ENCODE results near the gene TSHZ2. TPM values are rescaled to one million over a fixed set of nuclear protein-coding genes. Genes with fewer than 3 reads are reported as not detected.
A peak's percentile ranks its signal among the peaks of the same experiment; 100 is the strongest.

Gene TSHZ2
- total and polyA plus RNA-seq, 2 experiments from 2014 or later, result 1.1 to 5.2 TPM

GRCh38 chr20:53072923-53073579, 100.9 kb downstream of the TSHZ2 start:
- Histone ChIP-seq H2AFZ (no peak overlapping the region), H3K27ac (no peak overlapping the region), H3K9me3 (ENCODE audit: low read depth) (no peaks in the 10 kb centered on the region), H3K9me2 (replicated peaks; ENCODE audit: insufficient read depth) (no peaks in the 10 kb centered on the region), H3K36me3 (replicated peaks; ENCODE audit: insufficient read depth, low read depth) (no peaks in the 10 kb centered on the region), H3K27me3 (no peaks in the 10 kb centered on the region), H3K4me1 (ENCODE audit: insufficient read depth) (peaks cover 3% of the 10 kb centered on the region), H4K20me1 (ENCODE audit: insufficient read depth, poor library complexity, severe bottlenecking) (no peaks in the 10 kb centered on the region), H3K4me2 (no peak overlapping the region), H3K4me3 (no peak overlapping the region), H3K79me2 (no peaks in the 10 kb centered on the region)
- no peak for DNase-seq (ENCODE audit: low spot score)
- TF ChIP-seq CTCF (IDR thresholded peaks at IDR 0.05; ENCODE audit: poor library complexity) (no peak), EZH2phosphoT487 (IDR thresholded peaks at IDR 0.05; ENCODE audit: low read depth, severe bottlenecking, unreplicated experiment) (no peak), EZH2 (IDR thresholded peaks at IDR 0.05; ENCODE audit: borderline replicate concordance) (no peak)
- 100% methylated on average over 1 of the region's 1 CpG for WGBS (ENCODE audit: low lambda C conversion rate, missing lambda C conversion rate)

DNA sequence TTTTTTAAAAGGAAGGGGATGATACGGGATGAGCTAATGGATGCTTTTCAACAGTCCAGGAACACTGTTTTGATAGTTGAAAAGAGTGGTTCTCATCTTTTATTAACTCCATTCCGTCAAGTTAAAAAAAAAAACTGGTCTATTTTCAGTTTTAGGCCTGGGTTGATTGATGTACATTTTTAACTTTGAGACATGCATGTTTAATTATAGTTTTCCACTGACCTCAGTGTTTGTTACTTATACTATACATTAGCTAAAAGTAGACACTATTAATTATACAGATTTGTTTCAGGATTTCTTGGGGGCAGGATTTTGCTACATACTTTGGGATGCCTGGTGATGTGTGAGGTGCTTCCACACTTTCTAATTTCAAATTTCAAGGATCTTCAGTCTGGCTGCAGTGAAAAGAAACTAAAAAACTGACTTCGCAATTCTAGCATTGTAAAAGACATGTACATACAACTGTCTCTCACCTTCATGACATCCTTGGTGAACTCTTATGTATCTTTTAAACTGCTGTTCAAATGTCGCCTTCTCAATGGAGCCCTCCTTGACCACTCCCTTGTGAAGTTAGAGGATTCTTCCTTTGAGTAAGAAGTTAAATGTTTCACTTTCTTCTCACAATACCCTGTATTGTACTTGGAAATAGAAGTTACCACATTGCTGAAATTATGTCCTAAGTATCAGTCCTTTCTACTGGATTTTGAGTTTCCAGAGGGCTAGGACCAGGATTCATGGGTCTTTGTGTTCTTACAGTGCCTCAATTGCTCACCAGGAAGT, 101.7 kb downstream of the TSHZ2 start:
- no peak for DNase-seq (ENCODE audit: low spot score)
- no peaks in the 10 kb centered on the region for H3K9me3 ChIP-seq (ENCODE audit: low read depth)
- no peaks in the 10 kb centered on the region for H3K36me3 ChIP-seq (replicated peaks; ENCODE audit: insufficient read depth, low read depth)
- no peaks in the 10 kb centered on the region for H4K20me1 ChIP-seq (ENCODE audit: insufficient read depth, poor library complexity, severe bottlenecking)
- no peak for TF ChIP-seq EZH2 (IDR thresholded peaks at IDR 0.05; ENCODE audit: borderline replicate concordance)
- no peak for TF ChIP-seq EZH2phosphoT487 (IDR thresholded peaks at IDR 0.05; ENCODE audit: low read depth, severe bottlenecking, unreplicated experiment)
- H3K27ac ChIP-seq, result no peak overlapping the region
- H3K4me1 ChIP-seq (ENCODE audit: insufficient read depth), result peaks cover 3% of the 10 kb centered on the region
- no peak overlapping the region for H3K4me3 ChIP-seq
- H3K4me2 ChIP-seq, result no peak overlapping the region
- no peaks in the 10 kb centered on the region for H3K9me2 ChIP-seq (replicated peaks; ENCODE audit: insufficient read depth)
- 91% methylated on average over 4 of the region's 4 CpGs for WGBS (ENCODE audit: low lambda C conversion rate, missing lambda C conversion rate)
- no peaks in the 10 kb centered on the region for H3K79me2 ChIP-seq
- H3K27me3 ChIP-seq, result no peaks in the 10 kb centered on the region
- H2AFZ ChIP-seq, result no peak overlapping the region

DNA sequence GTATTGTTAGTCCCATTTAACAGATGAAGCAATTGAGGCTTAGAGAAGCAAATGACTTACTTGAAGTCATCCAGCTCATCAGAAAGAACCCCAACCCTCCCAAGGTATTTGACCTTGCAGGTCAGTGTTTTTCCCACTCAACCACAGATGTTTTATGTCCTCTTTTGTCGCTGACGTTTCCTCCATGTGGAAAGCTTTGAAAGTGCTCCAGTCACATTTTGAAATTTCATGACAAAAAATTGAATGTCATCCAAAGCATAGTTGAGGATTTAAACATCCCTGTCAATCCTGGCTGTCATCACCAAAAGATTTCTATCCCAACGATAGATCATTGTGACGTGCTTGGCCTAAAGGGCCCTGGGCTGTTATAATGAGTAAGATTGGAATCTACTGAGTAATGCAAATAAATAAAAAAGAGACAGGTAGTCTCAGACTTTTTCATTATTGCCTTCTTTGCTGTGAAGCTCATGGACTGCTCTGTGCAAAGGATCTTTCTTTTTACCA, 102.7 kb downstream of the TSHZ2 start:
- H3K9me2 ChIP-seq (replicated peaks; ENCODE audit: insufficient read depth), result no peaks in the 10 kb centered on the region
- H3K4me3 ChIP-seq, result no peak overlapping the region
- H3K4me2 ChIP-seq, result no peak overlapping the region
- H3K9me3 ChIP-seq (ENCODE audit: low read depth), result no peaks in the 10 kb centered on the region
- H3K27me3 ChIP-seq, result no peaks in the 10 kb centered on the region
- WGBS (ENCODE audit: low lambda C conversion rate, missing lambda C conversion rate), result 80% methylated on average over 4 of the region's 4 CpGs
- H3K27ac ChIP-seq, result no peak overlapping the region
- H4K20me1 ChIP-seq (ENCODE audit: insufficient read depth, poor library complexity, severe bottlenecking), result no peaks in the 10 kb centered on the region
- no peak for DNase-seq (ENCODE audit: low spot score)
- H3K36me3 ChIP-seq (replicated peaks; ENCODE audit: insufficient read depth, low read depth), result no peaks in the 10 kb centered on the region
- no peak for TF ChIP-seq EZH2phosphoT487 (IDR thresholded peaks at IDR 0.05; ENCODE audit: low read depth, severe bottlenecking, unreplicated experiment)
- TF ChIP-seq EZH2 (IDR thresholded peaks at IDR 0.05; ENCODE audit: borderline replicate concordance), result no peak
- TF ChIP-seq CTCF (IDR thresholded peaks at IDR 0.05; ENCODE audit: poor library complexity), result no peak
- no peak overlapping the region for H2AFZ ChIP-seq
- H3K79me2 ChIP-seq, result no peaks in the 10 kb centered on the region
- peaks cover 3% of the 10 kb centered on the region for H3K4me1 ChIP-seq (ENCODE audit: insufficient read depth)

- no peaks in the 10 kb centered on the region for H3K9me2 ChIP-seq (replicated peaks; ENCODE audit: insufficient read depth)
- no peak overlapping the region for H2AFZ ChIP-seq
- no peak for DNase-seq (ENCODE audit: low spot score)
- 60% methylated on average over 3 of the region's 3 CpGs for WGBS (ENCODE audit: low lambda C conversion rate, missing lambda C conversion rate)
- no peak overlapping the region for H3K4me3 ChIP-seq
- no peak for TF ChIP-seq EZH2 (IDR thresholded peaks at IDR 0.05; ENCODE audit: borderline replicate concordance)
- no peak for TF ChIP-seq CTCF (IDR thresholded peaks at IDR 0.05; ENCODE audit: poor library complexity)
- no peaks in the 10 kb centered on the region for H4K20me1 ChIP-seq (ENCODE audit: insufficient read depth, poor library complexity, severe bottlenecking)
- H3K27me3 ChIP-seq, result no peaks in the 10 kb centered on the region
- H3K36me3 ChIP-seq (replicated peaks; ENCODE audit: insufficient read depth, low read depth), result no peaks in the 10 kb centered on the region
- H3K9me3 ChIP-seq (ENCODE audit: low read depth), result no peaks in the 10 kb centered on the region
- H3K4me1 ChIP-seq (ENCODE audit: insufficient read depth), result peaks cover 6% of the 10 kb centered on the region
- H3K79me2 ChIP-seq, result no peaks in the 10 kb centered on the region
- peak overlapping the region; percentile 54 for H3K27ac ChIP-seq
- H3K4me2 ChIP-seq, result no peak overlapping the region
Measured at GRCh38 chr20:53076668-53077067, 104.5 kb downstream of the TSHZ2 start.
